H1 (cell line): ENCODE data around the gene NAGA. TPM values are rescaled to one million over a fixed set of nuclear protein-coding genes. Genes with fewer than 3 reads are reported as not detected.

Source experiments
- CTCF ChIA-PET: fragments of 300-600 bp; sonication (Branson Sonifier 250); formaldehyde crosslinking; loops from one replicate; lab custom pipeline; 2021; ENCODE audit not compliant: partially characterized antibody; lab: Charles Lee
- POLR2A ChIA-PET: fragments of 300-600 bp; sonication (Branson Sonifier 250); formaldehyde crosslinking; loops from one replicate; lab custom pipeline; 2021; ENCODE audit warnings: inconsistent platforms; ENCODE audit not compliant: partially characterized antibody; lab: Charles Lee
- DNase-seq, 2 experiments: peaks; one replicate each; pipeline versions ENCODE4 v3.0.0 to v3.0.0-alpha.2; 2010 to 2022; ENCODE audit warnings: low spot score in 2 of 2, low read depth in 1 of 2, mixed read lengths in 1 of 2
- FAIRE-seq: peaks from 2 replicates; lab custom pipeline; 2011; peaks lifted over from hg19 to GRCh38; lab: Jason Lieb, UNC
- H2AFZ ChIP-seq: 2 replicates; pipeline ENCODE4 v1.8.1; 2012; ENCODE audit warnings: low read length, inconsistent platforms
- H2AK5ac ChIP-seq: 2 replicates; pipeline ENCODE4 v1.6.1; 2013; ENCODE audit warnings: low read depth, low read length
- H2BK120ac ChIP-seq: replicated peaks from 2 replicates; pipeline ENCODE3; 2013; ENCODE audit warnings: low read depth, low read length, inconsistent platforms
- H2BK12ac ChIP-seq: 2 replicates; pipeline ENCODE4 v1.6.1; 2013; ENCODE audit warnings: low read depth, low read length
- H2BK15ac ChIP-seq: 2 replicates; pipeline ENCODE4 v1.6.1; 2013; ENCODE audit warnings: low read length
- H2BK20ac ChIP-seq: 2 replicates; pipeline ENCODE4 v1.6.1; 2013; ENCODE audit warnings: low read length
- H2BK5ac ChIP-seq: 2 replicates; pipeline ENCODE4 v1.6.1; 2013; ENCODE audit warnings: low read depth, low read length
- H3K14ac ChIP-seq: 2 replicates; pipeline ENCODE4 v1.6.1; 2013; ENCODE audit warnings: inconsistent platforms; ENCODE audit not compliant: insufficient read length
- H3K18ac ChIP-seq: 2 replicates; pipeline ENCODE4 v1.6.1; 2013; ENCODE audit warnings: low read length; ENCODE audit errors: extremely low read depth
- H3K23ac ChIP-seq: 2 replicates; pipeline ENCODE4 v1.6.1; 2013; ENCODE audit warnings: inconsistent platforms; ENCODE audit not compliant: insufficient read length
- H3K23me2 ChIP-seq: 2 replicates; pipeline ENCODE4 v1.6.1; 2013; ENCODE audit warnings: low read depth, low read length
- H3K27ac ChIP-seq: 2 replicates; pipeline ENCODE4 v1.6.1; 2011; ENCODE audit warnings: low read depth, low read length, inconsistent platforms
- H3K27me3 ChIP-seq, 4 experiments: replicated peaks in 1 of 4; 1 replicate in 1 of 4; 2 replicates in 3 of 4; pipeline versions ENCODE4 v1.6.1 to v1.8.1; 2011 to 2013; ENCODE audit warnings: low read length in 3 of 4, mild to moderate bottlenecking in 3 of 4, inconsistent platforms in 2 of 4, mixed read lengths in 2 of 4, moderate library complexity in 1 of 4; ENCODE audit not compliant: control insufficient read depth in 3 of 4, insufficient read depth in 3 of 4; ENCODE audit errors: extremely low read depth in 1 of 4
- H3K36me3 ChIP-seq, 4 experiments: 2 replicates each; pipeline versions ENCODE4 v1.6.1 to v1.8.1; 2011 to 2013; ENCODE audit warnings: mild to moderate bottlenecking in 4 of 4, low read length in 3 of 4, moderate library complexity in 2 of 4, control low read depth in 1 of 4, inconsistent platforms in 1 of 4; ENCODE audit not compliant: insufficient read depth in 4 of 4, control insufficient read depth in 2 of 4
- H3K4ac ChIP-seq: replicated peaks from 2 replicates; pipeline ENCODE3; 2013; ENCODE audit warnings: low read length, low read depth, mixed read lengths, inconsistent platforms; ENCODE audit not compliant: insufficient read length
- H3K4me1 ChIP-seq, 4 experiments: replicated peaks in 1 of 4; 1 replicate in 1 of 4; 2 replicates in 3 of 4; pipeline versions ENCODE4 v1.6.1 to v1.8.1; 2011 to 2013; ENCODE audit warnings: low read length in 3 of 4, inconsistent platforms in 2 of 4, mixed read lengths in 1 of 4; ENCODE audit not compliant: insufficient read depth in 4 of 4, control insufficient read depth in 3 of 4
- H3K4me2 ChIP-seq, 2 experiments: 2 replicates each; pipeline versions ENCODE4 v1.6.1 to v1.8.1; 2011 to 2013; ENCODE audit warnings: low read depth in 2 of 2, low read length in 2 of 2, control low read depth in 1 of 2, inconsistent platforms in 1 of 2, mild to moderate bottlenecking in 1 of 2; ENCODE audit not compliant: insufficient read depth in 1 of 2
- H3K4me3 ChIP-seq, 4 experiments: fragments of 200-600, 300-600 bp in 1 of 4; sonication (generic), shearing (Covaris generic), sonication (Bioruptor Twin) in 1 of 4; 2 replicates each; pipeline versions ENCODE4 v1.5.1 to v1.8.1; 2011 to 2016; ENCODE audit warnings: low read length in 4 of 4, low read depth in 3 of 4, control low read depth in 2 of 4, inconsistent platforms in 2 of 4, mild to moderate bottlenecking in 2 of 4, mixed read lengths in 1 of 4, moderate library complexity in 1 of 4; ENCODE audit not compliant: insufficient read depth in 2 of 4; ENCODE audit errors: extremely low read depth in 1 of 4
- H3K56ac ChIP-seq: replicated peaks from 2 replicates; pipeline ENCODE3; 2013; ENCODE audit warnings: low read depth, mild to moderate bottlenecking, mixed read lengths, low read length, inconsistent platforms; ENCODE audit not compliant: insufficient read length
- H3K79me1 ChIP-seq: 2 replicates; pipeline ENCODE4 v1.6.1; 2013; ENCODE audit warnings: low read depth, low read length, control low read depth
- H3K79me2 ChIP-seq, 2 experiments: 2 replicates each; pipeline versions ENCODE4 v1.6.1 to v1.8.1; 2012 to 2013; ENCODE audit warnings: low read length in 2 of 2, mild to moderate bottlenecking in 2 of 2, inconsistent platforms in 1 of 2; ENCODE audit not compliant: insufficient read depth in 2 of 2, control insufficient read depth in 1 of 2
- H3K9ac ChIP-seq, 4 experiments: replicated peaks in 1 of 4; 1 replicate in 1 of 4; 2 replicates in 3 of 4; pipeline versions ENCODE4 v1.6.1 to v1.8.1; 2011 to 2013; ENCODE audit warnings: low read depth in 3 of 4, low read length in 3 of 4, control low read depth in 2 of 4, mild to moderate bottlenecking in 2 of 4, moderate library complexity in 2 of 4, inconsistent platforms in 1 of 4; ENCODE audit errors: extremely low read depth in 1 of 4
- H3K9me3 ChIP-seq, 2 experiments: 2 replicates each; pipeline versions ENCODE4 v1.6.1 to v1.8.1; 2012 to 2013; ENCODE audit warnings: mild to moderate bottlenecking in 2 of 2, moderate library complexity in 2 of 2, control low read depth in 1 of 2, inconsistent platforms in 1 of 2, low read depth in 1 of 2, low read length in 1 of 2, mixed read lengths in 1 of 2; ENCODE audit not compliant: insufficient read depth in 2 of 2
- H4K20me1 ChIP-seq, 2 experiments: replicated peaks in 1 of 2; 2 replicates each; pipeline versions ENCODE3 to v1.8.1; 2011 to 2013; ENCODE audit warnings: inconsistent platforms in 2 of 2, low read length in 2 of 2, mild to moderate bottlenecking in 1 of 2; ENCODE audit not compliant: insufficient read depth in 2 of 2, control insufficient read depth in 1 of 2
- H4K5ac ChIP-seq: 2 replicates; pipeline ENCODE4 v1.6.1; 2013; ENCODE audit warnings: low read length, low read depth, mixed read lengths, inconsistent platforms; ENCODE audit not compliant: insufficient read length
- H4K8ac ChIP-seq: 2 replicates; pipeline ENCODE4 v1.8.0; 2013; ENCODE audit warnings: mild to moderate bottlenecking, moderate library complexity, low read length, inconsistent platforms; ENCODE audit not compliant: insufficient read depth; ENCODE audit errors: extremely low read depth
- H4K91ac ChIP-seq: replicated peaks from 2 replicates; pipeline ENCODE3; 2013; ENCODE audit warnings: low read length, mixed read lengths, inconsistent platforms; ENCODE audit not compliant: insufficient read length
- MAX ChIP-seq: IDR thresholded peaks from 2 replicates; pipeline ENCODE4 v1.6.1; 2012; ENCODE audit warnings: inconsistent platforms
- TBP ChIP-seq: IDR thresholded peaks from 2 replicates; pipeline ENCODE4 v1.6.1; 2011; ENCODE audit warnings: low read depth, low read length, improper control_type of control experiment
- WGBS, 2 experiments: shearing (Covaris generic) in 1 of 2; methylation state at CpG; one replicate each; pipeline versions ENCODE4 v1.1.6 to v1.1.7; 2013 to 2015; ENCODE audit warnings: low lambda C conversion rate in 2 of 2, mixed read lengths in 2 of 2, inconsistent platforms in 1 of 2, low coverage in 1 of 2, missing lambda C conversion rate in 1 of 2; ENCODE audit not compliant: insufficient replicate concordance in 2 of 2, insufficient coverage in 1 of 2, insufficient read length in 1 of 2; ENCODE audit errors: extremely low coverage in 1 of 2, missing lambda C conversion rate in 1 of 2; 5-methylcytosine and 5-hydroxymethylcytosine counted together
- polyA plus RNA-seq, 7 experiments: library from polyadenylated mRNA; depleted of rRNA in 3 of 7; stranded (reverse) in 5 of 7; unstranded in 2 of 7; fragments of >200 nt in 5 of 7; fragments of 200-250 nt in 2 of 7; gene quantifications; 1 replicate in 5 of 7; 2 replicates in 1 of 7; 4 replicates in 1 of 7; pipeline versions ENCODE4 v1.2.1 to v1.2.3, GENCODE V29; 2011 to 2013; ENCODE audit warnings: missing spikeins in 2 of 7, mixed read lengths in 2 of 7
- total RNA-seq: library from RNA; stranded (reverse); fragmentation: NEBNext Ultra II Directional; extraction: Animal tissue kit (Norgen Biotek cat#: 25700); gene quantifications from 2 replicates; pipeline ENCODE4 v1.2.1, GENCODE V29; 2021

The NAGA gene
- total and polyA plus RNA-seq, 2 of the 8 experiments (the other 6 are each of a cell fraction or from before 2014, with no cell fraction given) = 14.8 to 30.7 TPM

GRCh38 chr22:42108848-42109247, 38.2 kb upstream of the NAGA start:
- POLR2A ChIA-PET = interaction anchor here (0.6 kb wide), 1 partner anchor 185 kb away, joined by 4 read pairs; no protein-coding TSS in a partner anchor
- no peak overlapping the region for H3K27ac ChIP-seq
- no peak overlapping the region for H2BK15ac ChIP-seq
- H3K4me2 ChIP-seq = no peak overlapping the region
- no peak overlapping the region for H3K9ac ChIP-seq
- no peak overlapping the region for H3K23ac ChIP-seq
- no peak overlapping the region for H3K4ac ChIP-seq
- FAIRE-seq (no peak), DNase-seq (peak in 1 of 2 experiments; percentile 69)
- no peaks in the 10 kb centered on the region for H3K23me2 ChIP-seq
- no peaks in the 10 kb centered on the region for H4K20me1 ChIP-seq
- TF ChIP-seq TBP (no peak), MAX (0 out of 2 replicates have a peak, but pooled peaks have one; percentile 19)
- no peak overlapping the region for H3K14ac ChIP-seq
- no peaks in the 10 kb centered on the region for H3K9me3 ChIP-seq
- WGBS, 2 experiments = 34% methylated on average over 18 of the region's 18 CpGs; no CpG with 5 or more reads in 1 of the 2 experiments
- H2AK5ac ChIP-seq = no peak overlapping the region
- no peak overlapping the region for H2BK5ac ChIP-seq
- no peak overlapping the region for H2BK20ac ChIP-seq
- H3K4me3 ChIP-seq = 0 out of 8 replicates have a peak overlapping the region, but pooled peaks of 1 of the 4 experiments have one; percentile 11
- CTCF ChIA-PET = interaction anchor here (3.7 to 7.3 kb wide), 3 partner anchors 10 to 141 kb away, joined by 16 to 116 read pairs (median 55); partner anchors contain the start of genes NDUFA6 and SEPTIN3
- H3K79me2 ChIP-seq = no peaks in the 10 kb centered on the region
- H2BK12ac ChIP-seq = no peak overlapping the region
- no peak overlapping the region for H3K18ac ChIP-seq
- H4K5ac ChIP-seq = no peak overlapping the region
- no peak overlapping the region for H3K56ac ChIP-seq
- no peak overlapping the region for H2BK120ac ChIP-seq
- peaks cover 0 to 7% (median 3%) of the 10 kb centered on the region in 4 experiments; a peak in 3 of 7 replicates for H3K27me3 ChIP-seq
- no peaks in the 10 kb centered on the region for H3K36me3 ChIP-seq
- peaks cover 0 to 3% (median 0%) of the 10 kb centered on the region in 4 experiments; a peak in 2 of 7 replicates for H3K4me1 ChIP-seq
- no peak overlapping the region for H2AFZ ChIP-seq
- H4K91ac ChIP-seq = no peak overlapping the region
- H3K79me1 ChIP-seq = no peaks in the 10 kb centered on the region
- no peak overlapping the region for H4K8ac ChIP-seq
